HepG2 (cell line): ENCODE data around the gene TCEAL9. TPM values are rescaled to one million over a fixed set of nuclear protein-coding genes. Genes with fewer than 3 reads are reported as not detected.

Experiments
- ATAC-seq: fragments of 200-7000 bp; cut with Tn5 transposase; 3 replicates; pipeline ENCODE4 v1.9.1; 2020; ENCODE audit warnings: mild to moderate bottlenecking, moderate library complexity
- Bru-seq: library from RNA; stranded (reverse); fragments of 400-500 nt; gene quantifications from one replicate; lab custom pipeline; 2021; lab: Mats Ljungman, UMichigan
- BruChase-seq, 2 experiments: library from RNA; stranded (reverse); fragments of 400-500 nt; gene quantifications; one replicate each; lab custom pipeline; 2021; lab: Mats Ljungman, UMichigan
- BruUV-seq: library from RNA; stranded (reverse); fragments of 400-500 nt; replicated peaks from 2 replicates; lab custom pipeline; 2021; lab: Mats Ljungman, UMichigan
- CTCF ChIA-PET: fragments of 300-600 bp; formaldehyde crosslinking; extraction: SDS; loops from one replicate; lab custom pipeline; 2021; ENCODE audit warnings: low total read pairs, inconsistent platforms, low intra/inter-chr PET ratio; lab: Yijun Ruan, JAX
- POLR2A ChIA-PET: fragments of 350-600 bp; sonication (Branson Sonifier 250); formaldehyde crosslinking; loops from one replicate; lab custom pipeline; 2020; ENCODE audit warnings: antibody characterized with exemption, inconsistent platforms; lab: Yijun Ruan, JAX
- DNase-seq: peaks from one replicate; pipeline ENCODE4 v3.0.0-alpha.2; 2015; ENCODE audit warnings: low spot score
- FAIRE-seq: peaks from 3 replicates; lab custom pipeline; 2011; peaks lifted over from hg19 to GRCh38; lab: Jason Lieb, UNC
- H2AFZ ChIP-seq: one replicate; pipeline ENCODE4 v1.6.1; 2011; ENCODE audit warnings: low read length, inconsistent platforms
- H3K27ac ChIP-seq: fragments of 300-600 bp; 3 replicates; pipeline ENCODE4 v1.8.0; 2011; ENCODE audit warnings: mixed run types, mild to moderate bottlenecking, mixed read lengths, low read length, inconsistent platforms; ENCODE audit not compliant: insufficient read depth; ENCODE audit errors: extremely low read length
- H3K27me3 ChIP-seq, 2 experiments: fragments of 200-600 bp in 1 of 2; 2 replicates in 1 of 2; 3 replicates in 1 of 2; pipeline versions ENCODE4 v1.6.0 to v1.8.0; 2011; ENCODE audit warnings: low read length in 2 of 2, mild to moderate bottlenecking in 2 of 2, moderate library complexity in 2 of 2, inconsistent platforms in 1 of 2; ENCODE audit not compliant: insufficient read depth in 2 of 2, control insufficient read depth in 1 of 2
- H3K36me3 ChIP-seq, 2 experiments: fragments of 200-600 bp in 1 of 2; replicated peaks in 1 of 2; 2 replicates in 1 of 2; 3 replicates in 1 of 2; pipeline versions ENCODE4 v1.5.1 to v1.8.0; 2011; ENCODE audit warnings: low read length in 2 of 2, inconsistent platforms in 1 of 2; ENCODE audit not compliant: insufficient read depth in 2 of 2, control insufficient read depth in 1 of 2
- H3K4me1 ChIP-seq: 2 replicates; pipeline ENCODE4 v1.5.1; 2012; ENCODE audit warnings: low read length, inconsistent platforms; ENCODE audit not compliant: insufficient read depth
- H3K4me2 ChIP-seq: 2 replicates; pipeline ENCODE4 v1.6.0; 2011; ENCODE audit warnings: low read depth, low read length, inconsistent platforms
- H3K4me3 ChIP-seq, 3 experiments: fragments of 200-600 bp in 1 of 3; sonication (generic), shearing (Covaris generic) in 1 of 3; replicated peaks in 1 of 3; 2 replicates each; pipeline ENCODE4 v1.5.1; 2011 to 2016; ENCODE audit warnings: low read length in 3 of 3, inconsistent platforms in 2 of 3, low read depth in 2 of 3, mild to moderate bottlenecking in 2 of 3, control low read depth in 1 of 3, mixed read lengths in 1 of 3; ENCODE audit not compliant: insufficient read depth in 1 of 3
- H3K79me2 ChIP-seq: one replicate; pipeline ENCODE4 v1.6.1; 2011; ENCODE audit warnings: low read length, inconsistent platforms; ENCODE audit not compliant: insufficient read depth
- H3K9ac ChIP-seq: 2 replicates; pipeline ENCODE4 v1.6.0; 2011; ENCODE audit warnings: mild to moderate bottlenecking, low read depth, low read length, inconsistent platforms; ENCODE audit not compliant: insufficient read depth
- H3K9me3 ChIP-seq: 2 replicates; pipeline ENCODE4 v1.5.1; 2012; ENCODE audit warnings: mild to moderate bottlenecking, low read length
- H4K20me1 ChIP-seq: 2 replicates; pipeline ENCODE4 v1.6.0; 2011; ENCODE audit warnings: inconsistent platforms, mild to moderate bottlenecking, low read length, moderate library complexity; ENCODE audit not compliant: insufficient read depth
- ATF1 ChIP-seq: IDR thresholded peaks from 2 replicates; pipeline ENCODE4 v1.6.1; 2016; ENCODE audit warnings: mild to moderate bottlenecking, control low read depth
- CREB1 ChIP-seq, 2 experiments: fragments of 450-650 bp in 1 of 2; IDR thresholded peaks; 2 replicates each; pipeline ENCODE4 v1.6.1; 2016 to 2017; ENCODE audit warnings: control low read depth in 1 of 2, mild to moderate bottlenecking in 1 of 2, missing compliant biosample characterization in 1 of 2, missing genetic modification characterization in 1 of 2
- HES4 ChIP-seq: sonication (generic); formaldehyde crosslinking; IDR thresholded peaks from 2 replicates; pipeline ENCODE4 v1.9.0; 2021; ENCODE audit warnings: mild to moderate bottlenecking, missing genetic modification reagents, borderline replicate concordance
- KAT7 ChIP-seq: IDR thresholded peaks from 2 replicates; pipeline ENCODE4 v1.6.1; 2018; ENCODE audit warnings: borderline replicate concordance, missing compliant biosample characterization
- POLR2AphosphoS5 ChIP-seq: IDR thresholded peaks from 2 replicates; pipeline ENCODE4 v1.6.1; 2012; ENCODE audit warnings: low read depth, low read length
- PRDM15 ChIP-seq: sonication (generic); formaldehyde crosslinking; IDR thresholded peaks from 2 replicates; pipeline ENCODE4 v1.4.0; 2020; ENCODE audit warnings: missing genetic modification reagents
- SAP130 ChIP-seq: IDR thresholded peaks from 2 replicates; pipeline ENCODE4 v1.6.1; 2016; ENCODE audit warnings: low read depth
- TAF1 ChIP-seq: sonication (generic); formaldehyde crosslinking; IDR thresholded peaks from 2 replicates; pipeline ENCODE4 v1.4.0; 2020; ENCODE audit warnings: missing genetic modification reagents
- TFE3 ChIP-seq: IDR thresholded peaks from 2 replicates; pipeline ENCODE4 v1.6.1; 2016
- TOE1 ChIP-seq: sonication (generic); formaldehyde crosslinking; IDR thresholded peaks from 2 replicates; pipeline ENCODE4 v1.4.0; 2020; ENCODE audit warnings: mild to moderate bottlenecking, missing genetic modification reagents
- TP53 ChIP-seq: sonication (generic); formaldehyde crosslinking; conservative IDR thresholded peaks from 2 replicates; pipeline ENCODE4 v1.4.0; 2020; ENCODE audit warnings: missing genetic modification reagents
- ZMYM4 ChIP-seq: sonication (generic); formaldehyde crosslinking; IDR thresholded peaks from 2 replicates; pipeline ENCODE4 v1.8.1; 2023; ENCODE audit warnings: mild to moderate bottlenecking, missing genetic modification reagents
- ZNF430 ChIP-seq: sonication (generic); formaldehyde crosslinking; IDR thresholded peaks from 2 replicates; pipeline ENCODE4 v1.9.0; 2021; ENCODE audit warnings: mild to moderate bottlenecking, missing genetic modification reagents
- whole genome bisulfite sequencing: methylation state at CpG from one replicate; pipeline ENCODE4 v1.1.6; 2017; ENCODE audit warnings: low lambda C conversion rate; 5-methylcytosine and 5-hydroxymethylcytosine counted together
- in situ Hi-C: cut with HindIII; loops from 2 replicates; pipeline ENCODE4 v1.10.0; 2017; ENCODE audit warnings: low pct_unique_long_range_greater_than_20kb; ENCODE audit not compliant: extremely low pct_ligation_motif_present
- intact Hi-C: fragments of 100-400 bp; cut with micrococcal nuclease; formaldehyde crosslinking; loops from one replicate; pipeline ENCODE4 v1.10.0; 2022; ENCODE audit not compliant: unreplicated experiment
- long read RNA-seq, 2 experiments: library from RNA in 1 of 2; library from polyadenylated mRNA in 1 of 2; stranded (forward) in 1 of 2; unstranded in 1 of 2; transcript quantifications; one replicate each; pipeline ENCODE4 v2.0.0, GENCODE V29; 2019 to 2022
- polyA minus RNA-seq, 3 experiments: library from RNA; depleted of rRNA, polyadenylated mRNA; stranded (reverse); fragments of >200 nt; gene quantifications; 2 replicates each; pipeline ENCODE4 v1.2.3, GENCODE V29; 2011; ENCODE audit warnings: low replicate concordance in 1 of 3
- polyA plus RNA-seq, 8 experiments: library from polyadenylated mRNA; depleted of rRNA in 3 of 8; stranded (reverse) in 7 of 8; unstranded in 1 of 8; fragments of >200 nt; fragmentation: Illumina TruSeq in 4 of 8; extraction: Trizol in 4 of 8; gene quantifications; 2 replicates each; pipeline versions ENCODE4 v1.2.1 to v1.2.3, GENCODE V29; 2011 to 2016; ENCODE audit warnings: low read depth in 4 of 8, missing spikeins in 1 of 8, mixed read lengths in 1 of 8; ENCODE audit not compliant: insufficient read depth in 1 of 8
- total RNA-seq, 5 experiments: library from RNA; depleted of rRNA; stranded (reverse); fragments of >200 nt; fragmentation: Illumina TruSeq; extraction: Trizol; gene quantifications; 2 replicates each; pipeline ENCODE4 v1.2.3, GENCODE V29; 2016; ENCODE audit warnings: low read depth in 1 of 5

The TCEAL9 gene
- total RNA-seq (2016; rRNA removed; fragmentation: Illumina TruSeq; extraction: Trizol), result 45.8 and 65.4 TPM in 2 replicates
- total RNA-seq (2016; cell fraction: cytosol; rRNA removed; fragmentation: Illumina TruSeq; extraction: Trizol; ENCODE audit: low read depth), result 6.0 and 7.6 TPM in 2 replicates
- 47.4 and 69.9 TPM in 2 replicates for total RNA-seq (2016; cell fraction: insoluble cytoplasmic fraction; rRNA removed; fragmentation: Illumina TruSeq; extraction: Trizol)
- total RNA-seq (2016; cell fraction: membrane; rRNA removed; fragmentation: Illumina TruSeq; extraction: Trizol), result 9.1 and 10.8 TPM in 2 replicates
- total RNA-seq (2016; cell fraction: nucleus; rRNA removed; fragmentation: Illumina TruSeq; extraction: Trizol), result 18.0 and 18.6 TPM in 2 replicates
- 9.3 and 15.8 TPM in 2 replicates for polyA plus RNA-seq (2011; rRNA removed)
- polyA plus RNA-seq (2011; cell fraction: cytosol; rRNA removed), result 4.1 and 8.0 TPM in 2 replicates
- polyA plus RNA-seq (2011; cell fraction: nucleus; rRNA removed), result 2.8 and 3.9 TPM in 2 replicates
- 22.7 and 32.6 TPM in 2 replicates for polyA plus RNA-seq (2012)
- 4.3 and 4.7 TPM in 2 replicates for polyA plus RNA-seq (2016; cell fraction: cytosol; fragmentation: Illumina TruSeq; extraction: Trizol; ENCODE audit: low read depth)
- polyA plus RNA-seq (2016; cell fraction: insoluble cytoplasmic fraction; fragmentation: Illumina TruSeq; extraction: Trizol; ENCODE audit: low read depth), result 90.4 and 96.9 TPM in 2 replicates
- polyA plus RNA-seq (2016; cell fraction: membrane; fragmentation: Illumina TruSeq; extraction: Trizol; ENCODE audit: low read depth), result 6.5 and 6.6 TPM in 2 replicates
- 35.3 and 41.8 TPM in 2 replicates for polyA plus RNA-seq (2016; cell fraction: nucleus; fragmentation: Illumina TruSeq; extraction: Trizol; ENCODE audit: insufficient read depth, low read depth)
- polyA minus RNA-seq (2011; rRNA and poly(A)+ RNA removed; ENCODE audit: low replicate concordance), result 0.34 and 1.5 TPM in 2 replicates
- 3.2 and 5.0 TPM in 2 replicates for polyA minus RNA-seq (2011; cell fraction: cytosol; rRNA and poly(A)+ RNA removed)
- polyA minus RNA-seq (2011; cell fraction: nucleus; rRNA and poly(A)+ RNA removed), result 3.6 and 4.4 TPM in 2 replicates
- percentile 84 among the genes with signal in this experiment for Bru-seq, nascent RNA
- BruChase-seq, experiment 1, labeled RNA remaining after a 6-hour chase, result percentile 97 among the genes with signal in this experiment
- percentile 95 among the genes with signal in this experiment for BruChase-seq, experiment 2, labeled RNA remaining after a 2-hour chase
- long read RNA-seq, experiment 1, transcript TCEAL9-201 (2 exons, 699 nt), result minor isoform, 5 of 18 reads
- long read RNA-seq, experiment 1, transcript TCEAL9-202 (3 exons, 1,033 nt), result major isoform, 12 of 18 reads
- long read RNA-seq, experiment 1, partial matches to known transcripts, result 0 of 18 reads
- long read RNA-seq, experiment 1, other reads (novel, unspliced or antisense), result 0 of 18 reads
- long read RNA-seq, experiment 2, transcript TCEAL9-203 (1 exons, 1,938 nt), result major isoform, 14 of 25 reads
- long read RNA-seq, experiment 2, partial matches to known transcripts, result 1 of 25 reads
- long read RNA-seq, experiment 2, other reads (novel, unspliced or antisense), result 2 of 25 reads

GRCh38 chrX:103356130-103356798 lies at the start of gene TCEAL9:
Gene TCEAL9, plus strand, starts transcription at chrX:103356506. Its CDS starts 1,179 bp downstream, at chrX:103357685.
- CTCF ChIA-PET, result no interaction called here
- no TSS peak for BruUV-seq
- in situ Hi-C loops, result no loop called here
- TF ChIP-seq TFE3 (CRISPR knock-in tag) (peak; percentile 58), TOE1 (no peak), TP53 (CRISPR knock-in tag) (no peak), CREB1 (IDR thresholded peaks at IDR 0.05) (peak; percentile 75), CREB1 (CRISPR knock-in tag; IDR thresholded peaks at IDR 0.05) (peak; percentile 57), PRDM15 (no peak), ZMYM4 (CRISPR knock-in tag) (0 out of 2 replicates have a peak, but pooled peaks have one; percentile 13), HES4 (no peak), POLR2AphosphoS5 (peak; percentile 72), SAP130 (CRISPR knock-in tag) (peak; percentile 36), TAF1 (CRISPR knock-in tag) (peak; percentile 21; the same call in 1 of the 2 replicates), ZNF430 (CRISPR knock-in tag) (no peak), ATF1 (CRISPR knock-in tag) (peak; percentile 54), KAT7 (CRISPR knock-in tag) (no peak)

More at GRCh38 chrX:103356130-103356798, at the start of gene TCEAL9:
- POLR2A ChIA-PET, result interaction anchor here (1.0 to 3.6 kb wide), 3 partner anchors 11 to 104 kb away, joined by 3 to 13 read pairs (median 4); partner anchors contain the start of gene BEX3
- Histone ChIP-seq H3K27ac (peak within 1 kb of the TSS; percentile 59), H2AFZ (peak within 1 kb of the TSS; percentile 78), H3K4me2 (peak within 1 kb of the TSS; percentile 70), H3K79me2 (peaks cover 5% of the 10 kb centered on the region), H3K4me3 (peak within 1 kb of the TSS; percentile 73 to 82 (median 76)), H3K4me1 (peaks cover 14% of the 10 kb centered on the region), H3K9me3 (no peaks in the 10 kb centered on the region), H3K9ac (peak within 1 kb of the TSS; percentile 77), H4K20me1 (no peaks in the 10 kb centered on the region), H3K36me3 (no peaks in the 10 kb centered on the region), H3K27me3 (no peaks in the 10 kb centered on the region; a peak in 1 of 5 replicates)
- ATAC-seq (peak; percentile 81), DNase-seq (peak; percentile 51), FAIRE-seq (peak; percentile 56)
- intact Hi-C loops, result no loop called here
- WGBS, result 0% methylated on average over 6 of the region's 18 CpGs
